ENCODE data around the gene BRINP3.

GRCh38 chr1:190456129-190456528 is 21.5 kb downstream of the BRINP3 start:
- TF ChIP-seq CTCF (IDR thresholded peaks at IDR 0.05) (no peak), POLR2AphosphoS5 (IDR thresholded peaks at IDR 0.05) (no peak), POLR2A (IDR thresholded peaks at IDR 0.05) (no peak)
